ENCODE measurements around the gene ARRDC2.

GRCh38 chr19:17968362-17968761 lies 39.6 kb upstream of the ARRDC2 start:
- TF ChIP-seq IRF2 (CRISPR knock-in tag; IDR thresholded peaks at IDR 0.05) (no peak), POLR2A (conservative IDR thresholded peaks at IDR 0.05) (no peak), POLR2AphosphoS5 (IDR thresholded peaks at IDR 0.05; ENCODE audit: control insufficient read depth, insufficient read depth, low read depth, low read length) (no peak), POLR2AphosphoS2 (IDR thresholded peaks at IDR 0.05; ENCODE audit: low read length) (no peak), RAD21 (CRISPR knock-in tag; conservative IDR thresholded peaks at IDR 0.05 in 1 of 2, IDR thresholded peaks at IDR 0.05 in 1 of 2) (no peak), FOXM1 (IDR thresholded peaks at IDR 0.05; ENCODE audit: low read depth) (no peak), FOXM1 (CRISPR knock-in tag; IDR thresholded peaks at IDR 0.05; ENCODE audit: low read depth) (no peak)
- TF ChIP-seq, protein P1, sequence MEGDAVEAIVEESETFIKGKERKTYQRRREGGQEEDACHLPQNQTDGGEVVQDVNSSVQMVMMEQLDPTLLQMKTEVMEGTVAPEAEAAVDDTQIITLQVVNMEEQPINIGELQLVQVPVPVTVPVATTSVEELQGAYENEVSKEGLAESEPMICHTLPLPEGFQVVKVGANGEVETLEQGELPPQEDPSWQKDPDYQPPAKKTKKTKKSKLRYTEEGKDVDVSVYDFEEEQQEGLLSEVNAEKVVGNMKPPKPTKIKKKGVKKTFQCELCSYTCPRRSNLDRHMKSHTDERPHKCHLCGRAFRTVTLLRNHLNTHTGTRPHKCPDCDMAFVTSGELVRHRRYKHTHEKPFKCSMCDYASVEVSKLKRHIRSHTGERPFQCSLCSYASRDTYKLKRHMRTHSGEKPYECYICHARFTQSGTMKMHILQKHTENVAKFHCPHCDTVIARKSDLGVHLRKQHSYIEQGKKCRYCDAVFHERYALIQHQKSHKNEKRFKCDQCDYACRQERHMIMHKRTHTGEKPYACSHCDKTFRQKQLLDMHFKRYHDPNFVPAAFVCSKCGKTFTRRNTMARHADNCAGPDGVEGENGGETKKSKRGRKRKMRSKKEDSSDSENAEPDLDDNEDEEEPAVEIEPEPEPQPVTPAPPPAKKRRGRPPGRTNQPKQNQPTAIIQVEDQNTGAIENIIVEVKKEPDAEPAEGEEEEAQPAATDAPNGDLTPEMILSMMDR (IDR thresholded peaks at IDR 0.05 in 2 of 3, conservative IDR thresholded peaks at IDR 0.05 in 1 of 3; ENCODE audit: insufficient read depth in 2 of 3, low read depth in 1 of 3, low read length in 3 of 3) = no peak
